A673 (cell line): ENCODE results near the gene APOBEC3B. TPM values are rescaled to one million over a fixed set of nuclear protein-coding genes. Genes with fewer than 3 reads are reported as not detected.
A peak's percentile ranks its signal among the peaks of the same experiment; 100 is the strongest.
"Not testable (repeated sequence)": the region's sequence is repeated elsewhere in the genome, so short reads cannot be mapped to it uniquely, and the experiment has no call there.

Experiments
- BruUV-seq: library from RNA; stranded (reverse); fragments of 400-500 nt; replicated peaks from 2 replicates; lab custom pipeline; 2021; lab: Mats Ljungman, UMichigan
- CTCF ChIA-PET: fragments of 300-600 bp; sonication (Branson Sonifier 250); formaldehyde crosslinking; loops from one replicate; lab custom pipeline; 2022; ENCODE audit warnings: antibody characterized with exemption; lab: Charles Lee
- POLR2A ChIA-PET: fragments of 300-600 bp; sonication (Branson Sonifier 250); formaldehyde crosslinking; loops from one replicate; lab custom pipeline; 2022; ENCODE audit warnings: antibody characterized with exemption; ENCODE audit not compliant: low non-redundant PET; lab: Charles Lee
- DNase-seq: peaks from one replicate; pipeline ENCODE4 v3.0.0-alpha.2; 2015; ENCODE audit warnings: low spot score
- H3K27ac ChIP-seq: fragments of 200-600 bp; sonication (generic); 2 replicates; pipeline ENCODE4 v1.5.1; 2016; ENCODE audit warnings: mixed run types, low read depth, mild to moderate bottlenecking, mixed read lengths, antibody characterized with exemption, low read length; ENCODE audit not compliant: poor library complexity, severe bottlenecking
- H3K27me3 ChIP-seq: fragments of 200-600 bp; sonication (generic); replicated peaks from 2 replicates; pipeline ENCODE4 v1.6.1; 2017; ENCODE audit warnings: mixed run types, low read depth, mild to moderate bottlenecking, mixed read lengths, antibody characterized with exemption, low read length; ENCODE audit not compliant: insufficient read depth, poor library complexity
- H3K36me3 ChIP-seq: fragments of 200-600 bp; sonication (generic); 2 replicates; pipeline ENCODE4 v1.6.1; 2016; ENCODE audit warnings: mixed run types, mild to moderate bottlenecking, mixed read lengths, antibody characterized with exemption, low read length; ENCODE audit not compliant: insufficient read depth, poor library complexity, severe bottlenecking
- H3K4me1 ChIP-seq: fragments of 200-600 bp; sonication (generic); 2 replicates; pipeline ENCODE4 v1.6.1; 2017; ENCODE audit warnings: mixed run types, mild to moderate bottlenecking, mixed read lengths, antibody characterized with exemption, low read length; ENCODE audit not compliant: insufficient read depth, poor library complexity, severe bottlenecking
- H3K4me3 ChIP-seq: fragments of 200-600 bp; sonication (generic); 2 replicates; pipeline ENCODE4 v1.5.1; 2016; ENCODE audit warnings: low read depth, mixed run types, mild to moderate bottlenecking, mixed read lengths, low read length; ENCODE audit not compliant: poor library complexity, severe bottlenecking
- H3K9me3 ChIP-seq: fragments of 200-600 bp; sonication (generic); 2 replicates; pipeline ENCODE4 v1.6.1; 2016; ENCODE audit warnings: mixed run types, low read depth, mild to moderate bottlenecking, mixed read lengths, antibody characterized with exemption, low read length; ENCODE audit not compliant: poor library complexity, severe bottlenecking
- EZH2 ChIP-seq: fragments of 200-600 bp; sonication (generic); IDR thresholded peaks from 2 replicates; pipeline ENCODE4 v1.6.1; 2017; ENCODE audit warnings: borderline replicate concordance, low read depth, mild to moderate bottlenecking, mixed read lengths, antibody characterized with exemption, low read length; ENCODE audit not compliant: poor library complexity, severe bottlenecking
- intact Hi-C: fragments of 100-400 bp; cut with micrococcal nuclease; formaldehyde crosslinking; loops from one replicate; pipeline ENCODE4 v1.10.0; 2022; ENCODE audit not compliant: unreplicated experiment
- total RNA-seq: library from RNA; stranded (reverse); gene quantifications from 2 replicates; pipeline ENCODE4 v1.2.3, GENCODE V29; 2021
- TF ChIP-seq, protein P1 (sequence below): fragments of 300-800, 200-600 bp; sonication (generic); conservative IDR thresholded peaks from 2 replicates; pipeline ENCODE4 v1.5.1; 2017; ENCODE audit warnings: low read depth, mild to moderate bottlenecking, antibody characterized with exemption, low read length, moderate library complexity, mixed read lengths

Gene APOBEC3B
- total RNA-seq, 1 experiment from 2014 or later, result 6.4 TPM

DNA sequence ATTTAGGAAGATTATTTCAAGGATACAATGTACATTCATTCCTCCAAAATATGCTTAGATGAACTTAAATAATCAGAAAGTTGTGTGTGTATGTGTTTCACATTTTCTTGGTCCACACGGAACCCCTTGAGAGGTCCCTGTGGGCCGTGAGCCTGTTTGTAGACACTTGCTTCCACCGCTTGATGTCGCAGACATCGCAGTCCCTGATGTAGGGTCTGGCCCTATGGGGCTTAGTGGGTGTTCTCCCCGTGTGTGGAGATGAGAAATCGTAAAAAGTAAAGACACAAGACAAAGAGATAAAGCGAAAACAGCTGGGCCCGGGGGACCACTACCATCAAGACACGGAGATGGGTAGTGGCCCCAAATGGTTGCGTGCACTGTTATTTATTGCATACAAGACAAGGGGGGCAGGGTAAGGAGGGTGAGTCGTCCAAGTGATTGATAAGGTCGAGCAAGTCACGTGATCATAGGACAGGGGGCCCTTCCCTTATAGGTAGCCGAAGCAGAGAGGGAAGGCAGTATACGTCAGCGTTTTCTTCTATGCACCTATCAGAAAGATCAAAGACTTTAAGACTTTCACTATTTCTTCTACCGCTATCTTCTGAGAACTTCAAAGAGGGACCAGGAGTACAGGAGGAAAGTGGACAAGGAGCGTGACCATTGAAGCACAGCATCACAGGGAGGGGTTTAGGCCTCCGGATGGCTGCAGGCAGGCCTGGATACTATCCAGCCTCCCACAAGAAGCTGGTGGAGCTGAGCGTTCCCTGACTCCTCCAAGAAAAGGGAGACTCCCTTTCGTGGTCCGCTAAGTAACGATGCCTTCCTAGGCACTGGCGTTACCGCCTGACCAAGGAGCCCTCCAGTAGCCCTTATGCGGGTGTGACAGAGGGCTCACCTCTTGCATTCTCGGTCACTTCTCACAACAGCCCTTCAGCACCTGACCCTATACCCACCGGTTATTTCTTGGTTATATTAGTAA, 30.7 kb downstream of the APOBEC3B start:
- TF ChIP-seq, protein P1, sequence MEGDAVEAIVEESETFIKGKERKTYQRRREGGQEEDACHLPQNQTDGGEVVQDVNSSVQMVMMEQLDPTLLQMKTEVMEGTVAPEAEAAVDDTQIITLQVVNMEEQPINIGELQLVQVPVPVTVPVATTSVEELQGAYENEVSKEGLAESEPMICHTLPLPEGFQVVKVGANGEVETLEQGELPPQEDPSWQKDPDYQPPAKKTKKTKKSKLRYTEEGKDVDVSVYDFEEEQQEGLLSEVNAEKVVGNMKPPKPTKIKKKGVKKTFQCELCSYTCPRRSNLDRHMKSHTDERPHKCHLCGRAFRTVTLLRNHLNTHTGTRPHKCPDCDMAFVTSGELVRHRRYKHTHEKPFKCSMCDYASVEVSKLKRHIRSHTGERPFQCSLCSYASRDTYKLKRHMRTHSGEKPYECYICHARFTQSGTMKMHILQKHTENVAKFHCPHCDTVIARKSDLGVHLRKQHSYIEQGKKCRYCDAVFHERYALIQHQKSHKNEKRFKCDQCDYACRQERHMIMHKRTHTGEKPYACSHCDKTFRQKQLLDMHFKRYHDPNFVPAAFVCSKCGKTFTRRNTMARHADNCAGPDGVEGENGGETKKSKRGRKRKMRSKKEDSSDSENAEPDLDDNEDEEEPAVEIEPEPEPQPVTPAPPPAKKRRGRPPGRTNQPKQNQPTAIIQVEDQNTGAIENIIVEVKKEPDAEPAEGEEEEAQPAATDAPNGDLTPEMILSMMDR, result no peak
- TF ChIP-seq EZH2, result no peak
- Histone ChIP-seq H3K4me3 (no peak overlapping the region), H3K27me3 (no peaks in the 10 kb centered on the region), H3K36me3 (no peaks in the 10 kb centered on the region), H3K27ac (no peak overlapping the region), H3K4me1 (peaks cover 12% of the 10 kb centered on the region), H3K9me3 (no peaks in the 10 kb centered on the region)
- ChIA-PET CTCF (no interaction called here), POLR2A (no interaction called here)
- intact Hi-C loops, result no loop called here
- no TSS peak for BruUV-seq
- DNase-seq, result no peak

DNA sequence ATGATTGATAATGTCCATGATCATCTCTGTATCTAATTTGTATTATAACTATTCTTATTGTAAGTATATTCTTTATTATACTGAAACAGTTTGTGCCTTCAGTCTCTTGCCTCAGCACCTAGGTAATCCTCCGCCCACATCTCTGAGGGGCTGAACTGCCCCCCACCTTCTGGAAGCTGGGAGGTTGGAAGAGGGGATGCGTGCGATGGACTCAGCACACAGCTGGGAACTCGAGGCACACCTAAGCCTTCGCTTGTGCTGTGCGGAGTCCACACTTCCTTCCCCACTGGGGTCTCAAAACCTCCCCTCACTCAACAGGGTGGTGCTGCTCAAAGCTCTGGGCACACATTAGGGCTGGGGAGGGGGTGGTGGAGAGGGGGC, 31.4 kb downstream of the APOBEC3B start:
- peak overlapping the region; percentile 34 for H3K4me3 ChIP-seq
- POLR2A ChIA-PET, CTCF ChIA-PET, H3K27me3 ChIP-seq, DNase-seq, H3K36me3 ChIP-seq, BruUV-seq, H3K9me3 ChIP-seq, intact Hi-C loops: not testable (repeated sequence)
- peaks cover 12% of the 10 kb centered on the region for H3K4me1 ChIP-seq
- H3K27ac ChIP-seq, result peak overlapping the region; percentile 46

DNA sequence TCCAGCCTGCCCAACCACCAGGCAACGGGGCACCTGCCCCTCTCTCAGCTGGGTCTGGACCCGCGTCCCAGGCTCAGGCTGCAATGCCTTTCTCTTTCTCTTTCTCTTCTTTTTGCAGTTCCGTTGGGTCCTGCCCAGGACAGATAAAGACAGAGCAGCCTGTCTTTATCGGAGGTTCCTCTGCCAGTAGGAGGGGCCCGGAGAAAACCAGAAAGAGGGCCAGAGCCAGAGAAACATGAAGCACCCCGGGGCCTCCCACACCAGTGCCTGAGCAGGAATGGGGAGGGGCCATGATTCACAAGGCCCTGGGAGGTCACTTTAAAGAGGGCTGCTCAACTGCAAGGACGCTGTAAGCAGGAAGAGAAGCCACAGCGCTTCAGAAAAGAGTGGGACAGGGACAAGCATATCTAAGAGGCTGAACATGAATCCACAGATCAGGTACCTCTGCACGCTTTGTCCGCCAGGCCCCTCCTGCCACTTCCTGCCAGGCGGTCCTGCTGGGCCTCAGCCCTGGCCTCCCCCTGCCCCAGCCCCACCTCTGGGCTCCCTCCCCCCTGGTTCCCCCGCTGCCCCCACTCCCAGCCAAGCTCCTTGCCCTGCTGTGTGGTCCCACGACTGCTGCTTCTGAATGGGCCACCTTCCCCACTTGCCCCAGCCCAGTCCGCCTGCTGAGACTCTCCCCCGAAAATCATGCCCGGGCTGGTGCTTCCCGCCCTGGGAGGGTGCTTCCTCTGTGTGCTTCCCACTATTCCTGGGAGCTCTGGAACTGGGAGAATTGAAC, 32.0 kb downstream of the APOBEC3B start, which contains the start of gene APOBEC3C:
Gene APOBEC3C, plus strand, starts transcription at position 316 of the 781 bp plus-strand sequence. Its CDS starts 106 bp downstream, at position 422.
- no TSS peak for BruUV-seq
- intact Hi-C loops, result no loop called here
- Histone ChIP-seq H3K36me3 (no peaks in the 10 kb centered on the region), H3K4me3 (peak within 1 kb of the TSS; percentile 34), H3K9me3 (no peaks in the 10 kb centered on the region), H3K27me3 (no peaks in the 10 kb centered on the region), H3K27ac (peak within 1 kb of the TSS; percentile 46), H3K4me1 (peaks cover 12% of the 10 kb centered on the region)
- CTCF ChIA-PET, result interaction anchor here (0.6 to 0.7 kb wide), 4 partner anchors 43 to 1399 kb away, joined by 3 to 5 read pairs (median 4); no protein-coding TSS in a partner anchor
- DNase-seq, result peak; percentile 79
- TF ChIP-seq EZH2, result no peak
- TF ChIP-seq, protein P1, result no peak
- POLR2A ChIA-PET, result no interaction called here

DNA sequence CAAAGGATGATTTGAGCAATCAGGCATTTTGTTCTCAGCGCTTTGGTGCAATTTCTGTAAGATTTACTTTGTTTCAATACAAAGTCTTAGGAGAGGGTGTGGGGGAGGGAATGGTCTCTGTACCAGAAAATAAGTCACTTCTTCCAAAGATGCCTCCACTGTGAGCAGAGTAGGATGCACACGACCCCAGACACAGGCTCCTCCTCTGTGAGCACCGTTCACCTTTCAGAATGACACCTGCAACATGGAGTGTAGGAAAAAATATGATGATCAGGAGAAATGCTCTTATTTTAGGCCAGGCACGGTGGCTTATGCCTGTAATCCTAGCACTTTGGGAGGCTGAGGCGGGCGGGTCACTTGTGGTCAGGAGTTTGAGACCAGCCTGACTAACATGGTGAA, 32.6 kb downstream of the APOBEC3B start:
- DNase-seq, BruUV-seq, intact Hi-C loops, POLR2A ChIA-PET, H3K36me3 ChIP-seq, H3K9me3 ChIP-seq, H3K27me3 ChIP-seq: not testable (repeated sequence)
- Histone ChIP-seq H3K4me1 (peaks cover 12% of the 10 kb centered on the region), H3K4me3 (peak overlapping the region; percentile 34), H3K27ac (peak overlapping the region; percentile 46)
- CTCF ChIA-PET, result interaction anchor here (0.7 kb wide), 2 partner anchors 44 to 246 kb away, joined by 3 to 5 read pairs; no protein-coding TSS in a partner anchor
